ENCODE data around the gene PLD4. TPM values are rescaled to one million over a fixed set of nuclear protein-coding genes. Genes with fewer than 3 reads are reported as not detected.

The PLD4 gene
- polyA plus RNA-seq, 3 donors: 12.2 to 15.5 (median 15.1) TPM

GRCh38 chr14:104877066-104877805 lies 47.4 kb upstream of the PLD4 start:
- peaks cover 0 to 5% of the 10 kb centered on the region in 2 donors for H3K4me1 ChIP-seq (ENCODE audit: control insufficient read depth in 1 of 2, insufficient read depth in 2 of 2, low read length in 2 of 2)
- no peak overlapping the region for H3K4me3 ChIP-seq (replicated peaks in 1 of 3; ENCODE audit: low read depth in 2 of 3, low read length in 3 of 3)
- H3K9ac ChIP-seq (ENCODE audit: insufficient read depth, low read length, poor library complexity, severe bottlenecking): no peak overlapping the region
- H3K9me3 Mint-ChIP-seq: peaks cover 0 to 5% (median 0%) of the 10 kb centered on the region in 7 donors
- no peak overlapping the region for H3K4me3 Mint-ChIP-seq
- peaks cover 0 to 2% of the 10 kb centered on the region in 2 donors for H3K9me3 ChIP-seq (replicated peaks in 1 of 2; ENCODE audit: control insufficient read depth in 1 of 2, insufficient read depth in 1 of 2, low read length in 2 of 2)
- peaks cover 9 to 10% (median 10%) of the 10 kb centered on the region in 3 donors for H3K27me3 Mint-ChIP-seq (ENCODE audit: low read depth in 3 of 3)
- no peak overlapping the region for H3K4me2 ChIP-seq (replicated peaks; ENCODE audit: extremely low read depth, low read length, poor library complexity, severe bottlenecking)
- no peak overlapping the region for H3K27ac ChIP-seq (ENCODE audit: low read depth in 1 of 2, low read length in 2 of 2)
- peaks cover 7% of the 10 kb centered on the region for H3K4me1 Mint-ChIP-seq
- TF ChIP-seq CTCF (IDR thresholded peaks at IDR 0.05): no peak
- no peak overlapping the region for H2AFZ ChIP-seq (ENCODE audit: insufficient read depth, low read depth, low read length, poor library complexity, severe bottlenecking)
- H3K36me3 Mint-ChIP-seq: no peaks in the 10 kb centered on the region
- no peak for DNase-seq
- H4K20me1 ChIP-seq (ENCODE audit: insufficient read depth, low read length): no peaks in the 10 kb centered on the region
- 83% methylated on average over 9 of the region's 14 CpGs for WGBS (ENCODE audit: insufficient coverage)
- intact Hi-C loops (cut with micrococcal nuclease): no loop called here
- H3K36me3 ChIP-seq (replicated peaks in 1 of 2; ENCODE audit: control insufficient read depth in 1 of 2, insufficient read depth in 2 of 2, low read length in 2 of 2): no peaks in the 10 kb centered on the region
- H3K27ac Mint-ChIP-seq: no peak overlapping the region
- H3K27me3 ChIP-seq (ENCODE audit: control insufficient read depth in 2 of 2, insufficient read depth in 2 of 2, low read length in 2 of 2): no peaks in the 10 kb centered on the region
- no peaks in the 10 kb centered on the region for H3K79me2 ChIP-seq (ENCODE audit: insufficient read depth, low read length)

- no peaks in the 10 kb centered on the region for H3K36me3 ChIP-seq (replicated peaks in 1 of 2; ENCODE audit: control insufficient read depth in 1 of 2, insufficient read depth in 2 of 2, low read length in 2 of 2)
- no peak for DNase-seq
- Mint-ChIP-seq H3K9me3 (peaks cover 0 to 5% (median 0%) of the 10 kb centered on the region in 7 donors), H3K4me3 (no peak overlapping the region), H3K36me3 (no peaks in the 10 kb centered on the region), H3K4me1 (peaks cover under 1% of the 10 kb centered on the region), H3K27ac (no peak overlapping the region), H3K27me3 (ENCODE audit: low read depth in 3 of 3) (peaks cover 6 to 10% (median 7%) of the 10 kb centered on the region in 3 donors)
- H3K27me3 ChIP-seq (ENCODE audit: control insufficient read depth in 2 of 2, insufficient read depth in 2 of 2, low read length in 2 of 2): no peaks in the 10 kb centered on the region
- no peak for TF ChIP-seq CTCF (IDR thresholded peaks at IDR 0.05)
- no peak overlapping the region for H2AFZ ChIP-seq (ENCODE audit: insufficient read depth, low read depth, low read length, poor library complexity, severe bottlenecking)
- H3K9ac ChIP-seq (ENCODE audit: insufficient read depth, low read length, poor library complexity, severe bottlenecking): no peak overlapping the region
- peaks cover 0 to under 1% of the 10 kb centered on the region in 2 donors for H3K4me1 ChIP-seq (ENCODE audit: control insufficient read depth in 1 of 2, insufficient read depth in 2 of 2, low read length in 2 of 2)
- no peak overlapping the region for H3K27ac ChIP-seq (ENCODE audit: low read depth in 1 of 2, low read length in 2 of 2)
- H4K20me1 ChIP-seq (ENCODE audit: insufficient read depth, low read length): no peaks in the 10 kb centered on the region
- 86% methylated on average over 18 of the region's 30 CpGs for WGBS (ENCODE audit: insufficient coverage)
- no peak overlapping the region for H3K4me3 ChIP-seq (replicated peaks in 1 of 3; ENCODE audit: low read depth in 2 of 3, low read length in 3 of 3)
- intact Hi-C loops (cut with micrococcal nuclease): no loop called here
- peaks cover 0 to 2% of the 10 kb centered on the region in 2 donors for H3K9me3 ChIP-seq (replicated peaks in 1 of 2; ENCODE audit: control insufficient read depth in 1 of 2, insufficient read depth in 1 of 2, low read length in 2 of 2)
- H3K79me2 ChIP-seq (ENCODE audit: insufficient read depth, low read length): no peaks in the 10 kb centered on the region
- no peak overlapping the region for H3K4me2 ChIP-seq (replicated peaks; ENCODE audit: extremely low read depth, low read length, poor library complexity, severe bottlenecking)
These were observed 46.7 kb upstream of the PLD4 start for GRCh38 chr14:104877806-104878550.
